GM12892 (cell line): ENCODE measurements around the gene TCF4.

Experiments
- POLR2A ChIP-seq: IDR thresholded peaks from 2 replicates; pipeline ENCODE4 v1.6.1; 2011; ENCODE audit warnings: low read depth, low read length, control low read depth
- POLR2AphosphoS5 ChIP-seq: IDR thresholded peaks from 2 replicates; pipeline ENCODE4 v1.6.1; 2011; ENCODE audit warnings: low read depth, low read length, control low read depth

- TF ChIP-seq POLR2AphosphoS5 (no peak), POLR2A (no peak)
Measured at GRCh38 chr18:55246278-55246677, 341.7 kb downstream of the TCF4 start.
